Ishikawa (cell line): ENCODE data around the gene NR2F1.

Experiments used
- CEBPB ChIP-seq: IDR thresholded peaks from 2 replicates; pipeline ENCODE4 v1.6.1; 2012
- CREB1 ChIP-seq: IDR thresholded peaks from 2 replicates; pipeline ENCODE4 v1.6.1; 2012; ENCODE audit warnings: low read depth
- EGR1 ChIP-seq: IDR thresholded peaks from 2 replicates; pipeline ENCODE4 v1.6.1; 2012
- EP300 ChIP-seq: IDR thresholded peaks from 2 replicates; pipeline ENCODE4 v1.6.1; 2012; ENCODE audit warnings: borderline replicate concordance
- FOXM1 ChIP-seq: IDR thresholded peaks from 2 replicates; pipeline ENCODE4 v1.6.1; 2012; ENCODE audit warnings: low read depth, borderline replicate concordance
- NFIC ChIP-seq: IDR thresholded peaks from 2 replicates; pipeline ENCODE4 v1.6.1; 2012
- RAD21 ChIP-seq: IDR thresholded peaks from 2 replicates; pipeline ENCODE4 v1.6.1; 2012; ENCODE audit warnings: low read depth
- TAF1 ChIP-seq: IDR thresholded peaks from 2 replicates; pipeline ENCODE4 v1.6.1; 2012; ENCODE audit warnings: low read depth, mild to moderate bottlenecking
- TCF12 ChIP-seq: IDR thresholded peaks from 2 replicates; pipeline ENCODE4 v1.6.1; 2012; ENCODE audit warnings: low read depth
- TEAD4 ChIP-seq: IDR thresholded peaks from 2 replicates; pipeline ENCODE4 v1.6.1; 2012
- YY1 ChIP-seq: IDR thresholded peaks from 2 replicates; pipeline ENCODE4 v1.6.1; 2012; ENCODE audit warnings: low read depth
- ZBTB7A ChIP-seq: IDR thresholded peaks from 2 replicates; pipeline ENCODE4 v1.6.1; 2012; ENCODE audit warnings: low read depth
- TF ChIP-seq, protein P1 (sequence below): IDR thresholded peaks from 2 replicates; pipeline ENCODE4 v1.6.1; 2012
- TF ChIP-seq, protein P2 (sequence below): IDR thresholded peaks from 2 replicates; pipeline ENCODE4 v1.6.1; 2012
- TF ChIP-seq, protein P3 (sequence below): IDR thresholded peaks from 2 replicates; pipeline ENCODE4 v1.6.1; 2012; ENCODE audit warnings: low read depth, mild to moderate bottlenecking

The NR2F1 gene

DNA sequence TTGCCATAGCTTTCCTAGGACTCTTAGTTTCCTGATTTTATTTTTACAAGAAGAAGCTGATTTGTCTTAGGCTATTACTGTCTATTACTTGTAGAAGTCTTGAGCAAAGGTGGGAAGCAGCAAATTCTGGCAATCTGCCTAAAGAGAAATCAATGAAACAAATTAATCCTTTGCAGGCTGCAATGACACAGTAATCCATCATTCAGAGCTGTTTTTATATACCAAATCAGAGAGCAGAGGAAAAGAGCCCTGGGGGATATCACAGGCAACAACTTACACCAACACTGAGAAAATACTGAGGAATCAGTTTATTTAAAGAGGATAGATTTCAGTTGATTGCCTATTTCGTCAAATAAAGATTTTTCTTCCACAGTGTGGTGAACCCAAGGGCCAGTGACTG, 15.6 kb upstream of the NR2F1 start:
- TF ChIP-seq EP300 = no peak
- no peak for TF ChIP-seq TEAD4
- no peak for TF ChIP-seq CREB1
- TF ChIP-seq ZBTB7A = no peak

DNA sequence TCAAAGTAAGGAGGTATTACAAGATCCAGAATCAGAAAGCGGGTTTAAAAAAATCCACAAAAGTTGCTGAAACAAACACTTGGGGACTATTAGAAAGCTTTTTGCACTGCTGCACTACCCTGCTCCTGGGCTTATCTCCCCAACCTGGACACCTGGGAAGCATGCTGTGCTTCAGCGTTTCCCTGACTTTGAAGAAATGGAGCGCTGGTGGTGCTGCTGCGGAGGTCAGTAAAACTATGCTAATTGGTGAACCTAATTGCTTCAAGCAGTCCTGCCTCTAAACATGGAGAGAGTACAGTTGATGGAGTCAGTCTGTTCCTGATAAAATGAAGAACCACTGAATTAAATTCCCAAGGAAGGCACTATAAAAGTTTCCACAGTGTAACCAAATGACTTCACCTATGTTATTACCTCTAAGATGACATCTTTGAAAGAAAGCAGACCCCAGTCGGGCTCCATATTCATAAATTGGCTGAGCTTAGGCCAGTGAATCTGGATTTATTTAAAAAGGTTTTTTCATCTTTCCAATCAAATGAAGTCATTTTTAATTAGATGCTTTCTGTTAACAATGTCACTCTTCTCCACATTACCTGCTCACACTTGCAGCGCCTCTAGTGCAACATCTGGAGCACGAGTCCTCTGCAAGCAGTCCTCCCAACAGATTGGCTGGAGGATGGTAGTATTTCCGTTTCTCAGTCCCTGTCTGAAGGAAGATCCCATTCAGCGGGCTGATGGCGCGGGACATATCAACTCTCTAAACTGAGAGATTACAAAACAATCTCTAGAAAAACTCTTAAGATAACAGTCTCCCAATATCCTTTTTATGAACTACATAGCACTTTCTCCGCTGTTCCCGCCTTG, 13.5 kb upstream of the NR2F1 start:
- no peak for TF ChIP-seq RAD21
- TF ChIP-seq CREB1 = no peak
- no peak for TF ChIP-seq YY1
- TF ChIP-seq EP300 = no peak
- TF ChIP-seq, protein P1, sequence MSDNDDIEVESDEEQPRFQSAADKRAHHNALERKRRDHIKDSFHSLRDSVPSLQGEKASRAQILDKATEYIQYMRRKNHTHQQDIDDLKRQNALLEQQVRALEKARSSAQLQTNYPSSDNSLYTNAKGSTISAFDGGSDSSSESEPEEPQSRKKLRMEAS = no peak
- TF ChIP-seq EGR1 = no peak

DNA sequence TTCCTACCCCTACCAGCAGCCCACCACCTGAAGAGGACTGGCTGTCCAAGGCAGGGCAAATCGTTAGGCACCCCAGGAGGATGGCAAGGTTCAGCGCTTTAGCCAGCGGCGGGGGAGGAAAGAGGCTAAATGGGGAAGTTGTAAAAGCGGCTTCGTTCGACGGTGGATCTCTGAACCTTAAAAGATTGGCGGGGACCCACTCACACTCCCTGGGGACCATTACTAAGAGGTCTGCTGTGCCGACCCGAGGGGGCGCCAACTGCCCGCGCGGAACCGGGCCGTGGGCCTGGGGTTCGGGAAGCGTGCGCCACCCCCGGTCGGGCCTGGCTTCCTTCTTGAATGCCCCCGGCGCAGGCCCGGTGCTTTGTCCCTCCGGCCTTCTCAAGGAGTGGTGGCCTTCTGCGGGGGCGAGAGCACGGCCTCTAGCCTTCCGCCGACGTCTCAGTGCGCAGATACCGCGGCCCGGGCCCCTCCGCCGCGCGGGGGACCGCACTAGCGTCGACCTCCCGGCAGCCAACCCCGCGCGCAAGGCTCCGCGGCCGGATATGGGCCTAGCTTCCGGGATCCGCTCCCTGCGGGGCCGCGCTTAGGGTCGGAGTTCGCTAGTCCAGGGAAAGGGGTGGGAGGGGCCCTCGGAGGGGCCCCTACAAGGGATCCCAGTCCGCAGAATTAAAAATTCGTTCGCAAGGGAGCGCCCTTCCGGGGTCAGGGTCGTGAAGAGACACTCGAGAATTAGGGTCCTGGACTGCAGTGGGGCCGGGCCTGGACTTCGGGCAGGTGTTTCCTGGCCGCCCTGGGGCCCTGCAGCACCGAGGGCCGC, 12.5 kb upstream of the NR2F1 start:
- TF ChIP-seq EP300 (no peak), TCF12 (no peak), CREB1 (no peak), TEAD4 (no peak), ZBTB7A (no peak), NFIC (no peak), CEBPB (no peak), FOXM1 (no peak), EGR1 (no peak), TAF1 (no peak), YY1 (no peak), RAD21 (no peak)
- TF ChIP-seq, protein P1 = no peak
- TF ChIP-seq, protein P2, sequence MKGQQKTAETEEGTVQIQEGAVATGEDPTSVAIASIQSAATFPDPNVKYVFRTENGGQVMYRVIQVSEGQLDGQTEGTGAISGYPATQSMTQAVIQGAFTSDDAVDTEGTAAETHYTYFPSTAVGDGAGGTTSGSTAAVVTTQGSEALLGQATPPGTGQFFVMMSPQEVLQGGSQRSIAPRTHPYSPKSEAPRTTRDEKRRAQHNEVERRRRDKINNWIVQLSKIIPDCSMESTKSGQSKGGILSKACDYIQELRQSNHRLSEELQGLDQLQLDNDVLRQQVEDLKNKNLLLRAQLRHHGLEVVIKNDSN = no peak
- TF ChIP-seq, protein P3, sequence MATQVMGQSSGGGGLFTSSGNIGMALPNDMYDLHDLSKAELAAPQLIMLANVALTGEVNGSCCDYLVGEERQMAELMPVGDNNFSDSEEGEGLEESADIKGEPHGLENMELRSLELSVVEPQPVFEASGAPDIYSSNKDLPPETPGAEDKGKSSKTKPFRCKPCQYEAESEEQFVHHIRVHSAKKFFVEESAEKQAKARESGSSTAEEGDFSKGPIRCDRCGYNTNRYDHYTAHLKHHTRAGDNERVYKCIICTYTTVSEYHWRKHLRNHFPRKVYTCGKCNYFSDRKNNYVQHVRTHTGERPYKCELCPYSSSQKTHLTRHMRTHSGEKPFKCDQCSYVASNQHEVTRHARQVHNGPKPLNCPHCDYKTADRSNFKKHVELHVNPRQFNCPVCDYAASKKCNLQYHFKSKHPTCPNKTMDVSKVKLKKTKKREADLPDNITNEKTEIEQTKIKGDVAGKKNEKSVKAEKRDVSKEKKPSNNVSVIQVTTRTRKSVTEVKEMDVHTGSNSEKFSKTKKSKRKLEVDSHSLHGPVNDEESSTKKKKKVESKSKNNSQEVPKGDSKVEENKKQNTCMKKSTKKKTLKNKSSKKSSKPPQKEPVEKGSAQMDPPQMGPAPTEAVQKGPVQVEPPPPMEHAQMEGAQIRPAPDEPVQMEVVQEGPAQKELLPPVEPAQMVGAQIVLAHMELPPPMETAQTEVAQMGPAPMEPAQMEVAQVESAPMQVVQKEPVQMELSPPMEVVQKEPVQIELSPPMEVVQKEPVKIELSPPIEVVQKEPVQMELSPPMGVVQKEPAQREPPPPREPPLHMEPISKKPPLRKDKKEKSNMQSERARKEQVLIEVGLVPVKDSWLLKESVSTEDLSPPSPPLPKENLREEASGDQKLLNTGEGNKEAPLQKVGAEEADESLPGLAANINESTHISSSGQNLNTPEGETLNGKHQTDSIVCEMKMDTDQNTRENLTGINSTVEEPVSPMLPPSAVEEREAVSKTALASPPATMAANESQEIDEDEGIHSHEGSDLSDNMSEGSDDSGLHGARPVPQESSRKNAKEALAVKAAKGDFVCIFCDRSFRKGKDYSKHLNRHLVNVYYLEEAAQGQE = no peak

DNA sequence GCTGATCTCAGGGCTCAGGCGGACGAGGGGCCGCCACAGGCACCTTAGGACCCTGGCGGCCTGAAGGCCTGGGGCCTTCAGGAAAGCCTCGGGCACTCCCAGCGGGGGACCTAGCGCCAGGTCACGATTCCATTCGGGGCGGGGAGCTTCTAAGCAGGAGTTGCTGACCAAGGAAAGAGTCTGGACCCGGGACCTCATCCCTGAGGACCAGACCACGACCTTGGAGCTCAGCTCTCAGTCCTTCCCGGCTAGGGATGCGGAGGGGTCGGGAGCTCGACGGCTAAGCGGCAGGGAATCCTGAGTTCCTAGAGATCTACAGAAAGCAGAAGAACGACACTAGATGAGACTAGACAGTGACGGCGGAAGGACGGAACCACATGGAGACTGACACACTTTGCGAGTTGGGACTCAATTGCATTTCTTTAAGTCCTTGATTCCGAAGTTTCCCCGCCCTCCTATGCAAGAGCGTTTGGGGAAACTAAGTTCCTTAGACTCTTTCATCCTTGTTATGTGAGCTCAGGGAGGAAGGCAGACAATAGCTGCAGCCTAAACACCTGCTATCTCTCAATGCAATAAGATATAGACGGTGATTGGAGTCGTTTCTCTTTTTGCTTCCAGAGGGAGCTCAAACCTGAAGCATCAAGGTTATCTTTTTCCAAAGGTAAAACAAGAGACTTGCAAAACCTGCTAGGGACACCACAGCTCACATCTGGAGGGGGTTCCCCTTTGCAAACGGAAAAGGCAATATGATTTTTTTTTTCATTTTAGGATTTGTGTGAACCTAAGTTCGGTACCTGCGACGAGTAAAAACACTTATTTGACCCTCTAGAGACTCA, 11.7 kb upstream of the NR2F1 start:
- TF ChIP-seq EGR1 (no peak), RAD21 (no peak), EP300 (no peak)
- TF ChIP-seq, protein P2 = no peak
- TF ChIP-seq, protein P3 = no peak

DNA sequence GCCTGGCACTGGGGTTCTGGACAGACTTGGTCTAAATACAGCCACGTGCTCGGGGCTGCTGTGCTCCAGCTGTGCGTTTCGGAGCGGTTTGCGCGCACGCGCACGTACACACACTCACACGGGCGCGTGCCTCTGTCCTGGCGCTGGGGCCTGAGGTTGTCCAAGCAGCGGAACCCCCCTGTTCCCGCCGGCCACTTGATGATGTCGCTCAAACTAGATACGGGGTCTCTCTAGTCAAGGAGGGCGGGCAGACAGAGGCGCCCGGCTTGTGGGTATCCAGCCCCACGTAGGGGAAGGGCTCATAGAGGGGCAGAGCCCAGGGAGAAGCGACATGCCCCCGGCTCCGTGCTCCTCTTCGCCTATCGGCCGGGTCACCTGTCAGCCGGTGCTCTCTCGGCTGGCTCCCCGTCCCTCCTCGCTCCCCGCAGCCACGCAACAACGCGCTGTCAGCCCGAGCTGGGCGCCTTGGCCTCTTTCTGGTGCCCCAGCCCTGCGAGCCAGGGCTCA, 10.9 kb upstream of the NR2F1 start:
- TF ChIP-seq TAF1 (no peak), RAD21 (no peak), CEBPB (no peak), FOXM1 (no peak), TCF12 (no peak), EP300 (no peak), YY1 (no peak), CREB1 (no peak)
- TF ChIP-seq, protein P3 = no peak
- TF ChIP-seq, protein P2 = no peak
